ENCODE measurements around the gene DNAH12.
"Not testable (repeated sequence)": the region's sequence is repeated elsewhere in the genome, so short reads cannot be mapped to it uniquely, and the experiment has no call there.

Gene DNAH12

DNA sequence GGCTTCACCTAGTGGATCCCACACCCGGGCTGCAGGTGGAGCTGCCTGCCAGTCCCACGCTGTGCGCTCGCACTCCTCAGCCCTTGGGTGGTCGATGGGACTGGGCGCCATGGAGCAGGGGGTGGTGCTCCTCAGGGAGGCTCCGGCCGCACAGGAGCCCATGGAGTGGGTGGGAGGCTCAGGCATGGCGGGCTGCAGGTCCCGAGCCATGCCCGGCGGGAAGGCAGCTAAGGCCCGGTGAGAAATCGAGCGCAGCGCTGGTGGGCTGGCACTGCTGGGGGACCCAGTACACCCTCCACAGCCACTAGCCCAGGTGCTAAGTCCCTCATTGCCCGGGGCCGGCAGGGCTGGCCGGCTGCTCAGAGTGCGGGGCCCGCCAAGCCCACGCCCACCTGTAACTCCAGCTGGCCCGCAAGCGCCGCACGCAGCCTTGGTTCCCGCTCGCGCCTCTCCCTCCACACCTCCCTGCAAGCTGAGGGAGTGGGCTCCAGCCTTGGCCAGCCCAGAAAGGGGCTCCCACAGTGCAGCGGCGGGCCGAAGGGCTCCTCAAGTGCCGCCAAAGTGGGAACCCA is 94.8 kb downstream of the DNAH12 start:
- not testable (repeated sequence) for H3K27me3 ChIP-seq (ENCODE audit: control insufficient read depth in 1 of 2, insufficient read depth in 2 of 2, low read length in 2 of 2); H3K27ac ChIP-seq (ENCODE audit: low read length); H3K4me3 ChIP-seq (ENCODE audit: low read length in 2 of 2); H3K9ac ChIP-seq (ENCODE audit: low read length in 2 of 2); H3K36me3 ChIP-seq (ENCODE audit: control insufficient read depth in 2 of 2, insufficient read depth in 2 of 2, low read length in 2 of 2); H3K4me1 ChIP-seq (ENCODE audit: control insufficient read depth, insufficient read depth, low read length); H3K9me3 ChIP-seq (ENCODE audit: control insufficient read depth in 2 of 2, low read length in 2 of 2)

DNA sequence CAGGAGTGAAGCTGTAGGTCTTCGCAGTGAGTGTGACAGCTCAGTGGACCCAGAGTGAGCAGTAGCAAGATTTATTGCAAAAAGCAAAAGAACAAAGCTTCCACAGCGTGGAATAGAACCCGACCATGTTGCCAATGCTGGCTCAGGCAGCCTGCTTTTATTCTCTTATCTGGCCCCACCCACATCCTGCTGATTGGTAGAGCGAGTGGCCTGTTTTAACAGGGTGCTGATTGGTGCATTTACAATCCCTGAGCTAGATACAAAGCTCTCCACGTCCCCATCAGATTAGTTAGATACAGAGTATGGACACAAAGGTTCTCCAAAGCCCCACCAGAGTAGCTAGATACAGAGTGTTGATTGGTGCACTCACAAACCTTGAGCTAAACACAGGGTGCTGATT is 95.7 kb downstream of the DNAH12 start:
- H3K4me1 ChIP-seq (ENCODE audit: control insufficient read depth, insufficient read depth, low read length); H3K27ac ChIP-seq (ENCODE audit: low read length); H3K27me3 ChIP-seq (ENCODE audit: control insufficient read depth in 1 of 2, insufficient read depth in 2 of 2, low read length in 2 of 2); H3K9me3 ChIP-seq (ENCODE audit: control insufficient read depth in 2 of 2, low read length in 2 of 2); H3K36me3 ChIP-seq (ENCODE audit: control insufficient read depth in 2 of 2, insufficient read depth in 2 of 2, low read length in 2 of 2); H3K9ac ChIP-seq (ENCODE audit: low read length in 2 of 2); H3K4me3 ChIP-seq (ENCODE audit: low read length in 2 of 2): not testable (repeated sequence)

DNA sequence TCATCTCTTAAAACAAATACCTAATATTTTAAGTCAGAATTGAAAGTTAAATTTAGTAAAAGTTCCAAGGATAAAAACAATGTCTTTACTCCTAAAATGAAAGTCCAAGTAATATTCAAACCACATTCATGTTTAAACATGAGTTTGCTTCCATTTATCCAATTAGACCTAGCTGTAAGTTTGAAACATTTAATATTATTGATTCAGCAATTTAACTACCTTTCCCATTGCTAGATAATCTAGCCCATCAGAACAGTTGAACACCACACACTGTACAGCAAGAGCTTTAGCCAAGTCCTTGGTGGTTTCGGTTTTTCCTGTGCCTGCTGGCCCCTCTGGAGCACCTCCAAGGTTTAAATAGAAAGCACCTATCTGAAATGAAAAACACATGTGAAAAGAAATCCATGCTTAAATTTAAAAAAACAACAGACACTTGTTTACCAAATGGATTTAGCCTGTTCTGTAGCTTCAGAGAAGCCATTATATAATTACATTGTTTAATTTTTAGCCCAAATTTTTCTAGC is 97.8 kb downstream of the DNAH12 start:
- H3K9ac ChIP-seq (ENCODE audit: low read length in 2 of 2), result no peak overlapping the region

DNA sequence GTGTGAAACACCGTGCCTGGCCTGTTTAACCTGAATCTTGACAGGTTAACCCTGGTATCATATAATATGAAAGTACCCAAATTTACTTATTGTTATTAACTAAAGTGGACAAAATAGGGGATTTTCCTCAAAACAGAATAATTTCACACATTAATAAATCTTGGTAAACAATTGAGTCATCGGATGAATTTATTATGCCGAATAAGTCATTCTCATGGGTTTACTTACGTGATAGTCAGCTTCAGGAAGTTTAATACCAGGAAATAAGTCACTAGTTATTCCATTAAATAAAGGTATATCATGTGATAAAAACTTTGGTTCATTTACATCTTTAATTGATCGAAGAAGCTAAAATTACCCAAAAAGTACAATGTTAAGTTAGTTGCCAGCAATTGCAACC is 99.7 kb downstream of the DNAH12 start:
- Histone ChIP-seq H3K4me3 (ENCODE audit: low read length in 2 of 2) (no peak overlapping the region), H3K36me3 (ENCODE audit: control insufficient read depth in 2 of 2, insufficient read depth in 2 of 2, low read length in 2 of 2) (no peaks in the 10 kb centered on the region), H3K9me3 (ENCODE audit: control insufficient read depth in 2 of 2, low read length in 2 of 2) (no peaks in the 10 kb centered on the region), H3K9ac (ENCODE audit: low read length in 2 of 2) (no peak overlapping the region), H3K27me3 (ENCODE audit: control insufficient read depth in 1 of 2, insufficient read depth in 2 of 2, low read length in 2 of 2) (no peaks in the 10 kb centered on the region), H3K27ac (ENCODE audit: low read length) (no peak overlapping the region), H3K4me1 (ENCODE audit: control insufficient read depth, insufficient read depth, low read length) (no peaks in the 10 kb centered on the region)

More for the DNA sequence above, 97.8 kb downstream of the DNAH12 start:
- H3K36me3 ChIP-seq (ENCODE audit: control insufficient read depth in 2 of 2, insufficient read depth in 2 of 2, low read length in 2 of 2), result no peaks in the 10 kb centered on the region
- H3K27ac ChIP-seq (ENCODE audit: low read length), result no peak overlapping the region
- no peaks in the 10 kb centered on the region for H3K27me3 ChIP-seq (ENCODE audit: control insufficient read depth in 1 of 2, insufficient read depth in 2 of 2, low read length in 2 of 2)
- H3K4me3 ChIP-seq (ENCODE audit: low read length in 2 of 2), result no peak overlapping the region
- no peaks in the 10 kb centered on the region for H3K9me3 ChIP-seq (ENCODE audit: control insufficient read depth in 2 of 2, low read length in 2 of 2)
- no peaks in the 10 kb centered on the region for H3K4me1 ChIP-seq (ENCODE audit: control insufficient read depth, insufficient read depth, low read length)

DNA sequence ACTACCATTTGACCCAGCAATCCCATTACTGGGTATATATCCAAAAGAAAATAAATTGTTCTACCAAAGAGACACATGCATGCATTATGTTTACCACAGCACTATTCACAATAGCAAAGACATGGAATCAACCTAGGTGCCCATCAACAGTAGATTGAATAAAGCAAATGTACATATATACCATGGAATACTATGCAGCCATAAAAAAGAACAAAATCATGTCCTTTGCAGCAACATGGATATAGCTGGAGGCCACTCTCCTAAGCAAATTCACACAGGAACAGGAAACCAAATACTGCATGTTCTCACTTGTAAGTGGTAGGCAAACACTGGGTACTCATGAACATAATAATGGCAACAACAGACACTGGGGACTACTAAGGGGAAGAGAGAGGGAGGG is 104.0 kb downstream of the DNAH12 start:
- not testable (repeated sequence) for H3K4me1 ChIP-seq (ENCODE audit: control insufficient read depth, insufficient read depth, low read length); H3K9ac ChIP-seq (ENCODE audit: low read length in 2 of 2); H3K27me3 ChIP-seq (ENCODE audit: control insufficient read depth in 1 of 2, insufficient read depth in 2 of 2, low read length in 2 of 2); H3K9me3 ChIP-seq (ENCODE audit: control insufficient read depth in 2 of 2, low read length in 2 of 2); H3K36me3 ChIP-seq (ENCODE audit: control insufficient read depth in 2 of 2, insufficient read depth in 2 of 2, low read length in 2 of 2); H3K27ac ChIP-seq (ENCODE audit: low read length); H3K4me3 ChIP-seq (ENCODE audit: low read length in 2 of 2)

DNA sequence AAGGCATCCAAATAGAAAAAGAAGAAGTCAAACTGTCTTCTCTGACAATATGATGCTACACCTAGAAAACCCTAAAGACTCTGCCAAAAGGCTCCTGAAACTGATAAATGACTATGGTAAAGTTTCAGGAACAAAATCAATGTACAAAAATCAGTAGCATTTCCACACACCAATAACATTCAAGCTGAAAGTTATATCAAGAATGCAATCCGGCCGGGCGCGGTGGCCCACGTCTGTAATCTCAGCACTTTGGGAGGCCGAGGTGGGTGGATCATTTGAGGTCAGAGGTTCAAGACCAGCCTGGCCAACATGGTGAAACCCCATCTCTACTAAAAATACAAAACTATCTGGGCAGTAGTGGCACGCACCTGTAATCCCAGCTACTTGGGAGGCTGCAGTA is 105.7 kb downstream of the DNAH12 start:
- H3K4me3 ChIP-seq (ENCODE audit: low read length in 2 of 2), result not testable (repeated sequence)

DNA sequence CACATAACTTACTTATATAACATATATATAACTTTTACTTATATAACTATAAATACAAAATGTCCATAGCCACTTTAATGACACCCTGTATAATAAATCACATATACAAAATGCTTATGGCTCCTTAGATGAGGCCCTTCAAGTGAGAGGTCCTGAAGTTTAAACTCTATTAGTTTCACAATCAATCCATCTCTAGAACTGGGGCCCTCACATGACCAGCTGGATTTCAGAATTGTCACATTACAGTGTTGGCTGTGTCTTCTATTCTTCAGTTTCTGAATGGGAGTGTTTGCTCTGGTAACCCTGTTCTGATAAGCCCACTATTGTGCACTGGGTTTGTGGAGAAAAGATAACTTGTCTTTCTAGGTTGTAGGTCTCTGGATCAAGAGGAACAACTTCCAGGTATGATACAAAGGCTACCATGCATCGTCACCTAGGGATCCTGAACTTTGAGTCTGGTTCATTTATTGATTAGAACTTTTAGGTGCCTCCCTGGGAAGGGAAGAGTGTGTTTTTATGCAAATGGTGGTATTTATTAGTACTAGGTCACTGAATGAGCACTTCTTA is 107.9 kb downstream of the DNAH12 start:
- Histone ChIP-seq H3K4me1 (ENCODE audit: control insufficient read depth, insufficient read depth, low read length) (no peaks in the 10 kb centered on the region), H3K27me3 (ENCODE audit: control insufficient read depth in 1 of 2, insufficient read depth in 2 of 2, low read length in 2 of 2) (no peaks in the 10 kb centered on the region), H3K36me3 (ENCODE audit: control insufficient read depth in 2 of 2, insufficient read depth in 2 of 2, low read length in 2 of 2) (no peaks in the 10 kb centered on the region), H3K27ac (ENCODE audit: low read length) (no peak overlapping the region), H3K9me3 (ENCODE audit: control insufficient read depth in 2 of 2, low read length in 2 of 2) (no peaks in the 10 kb centered on the region), H3K9ac (ENCODE audit: low read length in 2 of 2) (no peak overlapping the region), H3K4me3 (ENCODE audit: low read length in 2 of 2) (no peak overlapping the region)

More for the DNA sequence above, 105.7 kb downstream of the DNAH12 start:
- not testable (repeated sequence) for H3K9ac ChIP-seq (ENCODE audit: low read length in 2 of 2); H3K9me3 ChIP-seq (ENCODE audit: control insufficient read depth in 2 of 2, low read length in 2 of 2); H3K4me1 ChIP-seq (ENCODE audit: control insufficient read depth, insufficient read depth, low read length); H3K27me3 ChIP-seq (ENCODE audit: control insufficient read depth in 1 of 2, insufficient read depth in 2 of 2, low read length in 2 of 2); H3K36me3 ChIP-seq (ENCODE audit: control insufficient read depth in 2 of 2, insufficient read depth in 2 of 2, low read length in 2 of 2); H3K27ac ChIP-seq (ENCODE audit: low read length)

DNA sequence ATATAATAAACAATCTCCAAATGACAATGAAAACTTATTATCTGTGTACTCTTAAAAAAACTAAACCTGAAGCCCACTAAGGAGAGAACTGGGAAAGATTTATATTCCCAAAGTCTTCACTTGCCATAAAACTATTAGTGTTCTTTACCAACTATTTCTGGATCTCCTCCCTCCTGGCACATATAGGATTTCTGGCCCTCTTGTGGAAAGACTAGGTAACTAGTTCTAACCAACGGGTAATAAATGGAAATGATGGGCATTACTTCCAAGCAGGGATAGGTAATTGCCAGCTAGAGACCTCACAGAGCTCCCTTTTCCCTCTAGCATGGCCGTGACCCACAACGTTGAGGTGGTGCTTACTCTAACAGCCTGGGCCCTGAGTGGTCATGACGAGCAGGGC is 110.1 kb downstream of the DNAH12 start:
- H3K36me3 ChIP-seq (ENCODE audit: control insufficient read depth in 2 of 2, insufficient read depth in 2 of 2, low read length in 2 of 2), result no peaks in the 10 kb centered on the region
- H3K9me3 ChIP-seq (ENCODE audit: control insufficient read depth in 2 of 2, low read length in 2 of 2), result no peaks in the 10 kb centered on the region
- no peak overlapping the region for H3K27ac ChIP-seq (ENCODE audit: low read length)
- no peak overlapping the region for H3K9ac ChIP-seq (ENCODE audit: low read length in 2 of 2)
- H3K4me3 ChIP-seq (ENCODE audit: low read length in 2 of 2), result no peak overlapping the region
- no peaks in the 10 kb centered on the region for H3K4me1 ChIP-seq (ENCODE audit: control insufficient read depth, insufficient read depth, low read length)
- H3K27me3 ChIP-seq (ENCODE audit: control insufficient read depth in 1 of 2, insufficient read depth in 2 of 2, low read length in 2 of 2), result no peaks in the 10 kb centered on the region

DNA sequence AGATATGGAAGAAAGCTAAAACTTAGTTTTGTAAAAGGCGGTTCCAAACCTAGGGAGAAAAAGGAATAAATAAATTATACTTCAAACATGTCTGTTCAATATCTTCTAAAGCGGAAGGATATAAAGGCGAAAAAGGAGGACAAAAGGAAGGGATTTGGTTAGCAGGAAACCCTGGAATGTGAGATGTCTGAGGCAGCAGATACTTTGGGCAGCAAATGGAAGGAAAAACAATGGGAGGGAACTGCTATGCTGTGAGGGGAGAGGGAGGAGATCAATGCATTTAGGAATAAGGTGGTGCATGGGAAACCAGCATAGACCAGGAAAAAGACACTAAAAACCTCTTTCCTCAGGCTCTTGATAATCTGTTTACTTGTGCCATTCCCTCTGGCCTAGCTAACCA is 120.8 kb downstream of the DNAH12 start:
- H3K27ac ChIP-seq (ENCODE audit: low read length), result no peak overlapping the region
- no peaks in the 10 kb centered on the region for H3K4me1 ChIP-seq (ENCODE audit: control insufficient read depth, insufficient read depth, low read length)
- H3K9me3 ChIP-seq (ENCODE audit: control insufficient read depth in 2 of 2, low read length in 2 of 2), result no peaks in the 10 kb centered on the region
- no peak overlapping the region for H3K9ac ChIP-seq (ENCODE audit: low read length in 2 of 2)
- no peak overlapping the region for H3K4me3 ChIP-seq (ENCODE audit: low read length in 2 of 2)
- no peaks in the 10 kb centered on the region for H3K36me3 ChIP-seq (ENCODE audit: control insufficient read depth in 2 of 2, insufficient read depth in 2 of 2, low read length in 2 of 2)
- no peaks in the 10 kb centered on the region for H3K27me3 ChIP-seq (ENCODE audit: control insufficient read depth in 1 of 2, insufficient read depth in 2 of 2, low read length in 2 of 2)

DNA sequence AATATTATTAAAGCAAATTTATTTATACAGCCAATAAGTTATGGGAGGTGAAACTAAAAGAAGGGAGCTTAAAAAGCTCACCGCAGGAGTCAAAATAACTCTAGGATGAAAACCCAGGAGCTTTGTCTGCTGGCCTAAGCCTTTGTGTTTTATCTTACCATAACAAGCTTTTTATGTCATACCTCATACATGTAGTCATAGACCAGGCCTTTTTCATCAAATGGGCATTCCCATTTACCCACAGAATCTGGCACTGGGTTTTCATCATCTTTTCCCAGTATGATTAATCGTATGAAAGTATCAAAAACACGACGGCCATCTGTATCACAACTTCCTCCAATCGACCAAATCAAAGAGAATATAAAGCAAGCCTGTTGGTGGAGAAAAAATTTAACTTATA is 122.8 kb downstream of the DNAH12 start:
- H3K27ac ChIP-seq (ENCODE audit: low read length), result no peak overlapping the region

DNA sequence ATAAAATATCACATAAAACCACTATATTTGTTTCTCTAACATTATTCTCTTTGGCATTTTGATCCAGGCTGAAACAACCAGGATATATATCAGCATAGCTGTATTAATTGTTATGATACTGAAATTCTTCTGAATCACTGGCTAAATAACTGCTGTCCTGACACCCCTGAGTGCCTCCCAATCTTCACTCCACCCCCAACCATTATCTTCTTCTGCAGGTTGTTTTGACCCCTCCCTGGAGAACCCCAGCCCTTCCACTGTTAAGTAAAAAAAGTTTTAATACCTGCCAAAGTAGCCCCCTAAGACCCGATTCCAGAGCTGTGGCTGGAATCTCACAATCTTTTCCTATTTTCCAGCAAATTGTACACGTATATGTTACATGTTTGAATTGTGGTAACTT is 124.1 kb downstream of the DNAH12 start:
- H3K4me1 ChIP-seq (ENCODE audit: control insufficient read depth, insufficient read depth, low read length), result no peaks in the 10 kb centered on the region
- no peaks in the 10 kb centered on the region for H3K27me3 ChIP-seq (ENCODE audit: control insufficient read depth in 1 of 2, insufficient read depth in 2 of 2, low read length in 2 of 2)
- no peak overlapping the region for H3K27ac ChIP-seq (ENCODE audit: low read length)
- H3K4me3 ChIP-seq (ENCODE audit: low read length in 2 of 2), result no peak overlapping the region
- H3K9ac ChIP-seq (ENCODE audit: low read length in 2 of 2), result no peak overlapping the region
- H3K36me3 ChIP-seq (ENCODE audit: control insufficient read depth in 2 of 2, insufficient read depth in 2 of 2, low read length in 2 of 2), result no peaks in the 10 kb centered on the region
- H3K9me3 ChIP-seq (ENCODE audit: control insufficient read depth in 2 of 2, low read length in 2 of 2), result no peaks in the 10 kb centered on the region

More for the DNA sequence above, 122.8 kb downstream of the DNAH12 start:
- no peak overlapping the region for H3K9ac ChIP-seq (ENCODE audit: low read length in 2 of 2)
- no peaks in the 10 kb centered on the region for H3K4me1 ChIP-seq (ENCODE audit: control insufficient read depth, insufficient read depth, low read length)
- no peaks in the 10 kb centered on the region for H3K36me3 ChIP-seq (ENCODE audit: control insufficient read depth in 2 of 2, insufficient read depth in 2 of 2, low read length in 2 of 2)
- no peaks in the 10 kb centered on the region for H3K27me3 ChIP-seq (ENCODE audit: control insufficient read depth in 1 of 2, insufficient read depth in 2 of 2, low read length in 2 of 2)
- no peak overlapping the region for H3K4me3 ChIP-seq (ENCODE audit: low read length in 2 of 2)
- no peaks in the 10 kb centered on the region for H3K9me3 ChIP-seq (ENCODE audit: control insufficient read depth in 2 of 2, low read length in 2 of 2)

All from stomach smooth muscle (tissue), 2 donors.